A549 (cell line): ENCODE data around the gene ARID5A. TPM values are rescaled to one million over a fixed set of nuclear protein-coding genes. Genes with fewer than 3 reads are reported as not detected.

Experiments
- ATAC-seq, 2 experiments: fragments of 200-7000 bp in 1 of 2; fragments of >200 bp in 1 of 2; cut with Nextera tagmentation in 1 of 2; cut with Tn5 transposase in 1 of 2; 3 replicates each; pipeline versions ENCODE4 v1.8.0 to v1.9.1; 2018 to 2020; ENCODE audit warnings: mild to moderate bottlenecking in 1 of 2, moderate library complexity in 1 of 2
- CTCF ChIA-PET: fragments of 300-600 bp; sonication (Branson Sonifier 250); formaldehyde crosslinking; extraction: SDS; loops from one replicate; lab custom pipeline; 2021; ENCODE audit warnings: antibody characterized with exemption, inconsistent platforms; lab: Yijun Ruan, JAX
- POLR2A ChIA-PET: fragments of 350-600 bp; formaldehyde crosslinking; extraction: SDS; loops from one replicate; lab custom pipeline; 2021; ENCODE audit warnings: antibody characterized with exemption, inconsistent platforms; lab: Yijun Ruan, JAX
- DNase-seq, 2 experiments: peaks; one replicate each; pipeline versions ENCODE4 v3.0.0 to v3.0.0-alpha.2; 2011 to 2016; ENCODE audit warnings: low read depth in 1 of 2, low spot score in 1 of 2
- FAIRE-seq: peaks from 2 replicates; lab custom pipeline; 2011; peaks lifted over from hg19 to GRCh38; lab: Jason Lieb, UNC
- H3K27ac ChIP-seq, 2 experiments: fragments of >200 bp; sonication (Bioruptor Twin); formaldehyde crosslinking; 3 replicates each; pipeline ENCODE4 v1.5.1; 2016 to 2017
- H3K4me1 ChIP-seq: fragments of >200 bp; sonication (Bioruptor Twin); formaldehyde crosslinking; 3 replicates; pipeline ENCODE4 v1.6.1; 2016
- H3K4me2 ChIP-seq: fragments of >200 bp; sonication (Bioruptor Twin); formaldehyde crosslinking; 3 replicates; pipeline ENCODE4 v1.6.1; 2016
- H3K4me3 ChIP-seq: fragments of >200 bp; sonication (Bioruptor Twin); formaldehyde crosslinking; 3 replicates; pipeline ENCODE4 v1.5.1; 2016
- H3K9me3 ChIP-seq: fragments of >200 bp; sonication (Bioruptor Twin); formaldehyde crosslinking; 3 replicates; pipeline ENCODE4 v1.6.1; 2016
- ATOH8 ChIP-seq: fragments of 250-450 bp; sonication (Bioruptor Pico); IDR thresholded peaks from 2 replicates; pipeline ENCODE4 v1.5.0; 2020; ENCODE audit warnings: low read depth, mild to moderate bottlenecking, moderate library complexity
- E2F6 ChIP-seq: IDR thresholded peaks from 2 replicates; pipeline ENCODE4 v1.6.1; 2012; ENCODE audit warnings: low read depth, borderline replicate concordance
- EHF ChIP-seq: fragments of 250-450 bp; sonication (Bioruptor Pico); IDR thresholded peaks from 2 replicates; pipeline ENCODE4 v1.5.0; 2020; ENCODE audit warnings: mild to moderate bottlenecking
- EP300 ChIP-seq, 2 experiments: fragments of >200 bp; sonication (Bioruptor Twin); formaldehyde crosslinking; IDR thresholded peaks; 2 replicates in 1 of 2; 3 replicates in 1 of 2; pipeline ENCODE4 v1.6.1; 2016 to 2017
- FOSB ChIP-seq: fragments of 250-450 bp; sonication (Bioruptor Pico); IDR thresholded peaks from 2 replicates; pipeline ENCODE4 v1.5.0; 2020; ENCODE audit warnings: mild to moderate bottlenecking, moderate library complexity
- FOXS1 ChIP-seq: fragments of 250-450 bp; sonication (Bioruptor Pico); IDR thresholded peaks from 2 replicates; pipeline ENCODE4 v1.5.0; 2020; ENCODE audit warnings: mild to moderate bottlenecking, moderate library complexity
- GATA3 ChIP-seq: IDR thresholded peaks from 2 replicates; pipeline ENCODE4 v1.6.1; 2012; ENCODE audit warnings: borderline replicate concordance
- HES2 ChIP-seq: fragments of >200 bp; sonication (Bioruptor Twin); formaldehyde crosslinking; IDR thresholded peaks from 2 replicates; pipeline ENCODE4 v1.6.1; 2016
- HEYL ChIP-seq: fragments of 250-450 bp; sonication (Bioruptor Pico); IDR thresholded peaks from 2 replicates; pipeline ENCODE4 v1.8.0; 2021; ENCODE audit warnings: mild to moderate bottlenecking, moderate library complexity
- HOXA7 ChIP-seq: fragments of 250-450 bp; sonication (Bioruptor Pico); IDR thresholded peaks from 2 replicates; pipeline ENCODE4 v1.5.0; 2020; ENCODE audit warnings: mild to moderate bottlenecking, moderate library complexity
- HOXB5 ChIP-seq: fragments of 250-450 bp; sonication (Bioruptor Pico); IDR thresholded peaks from 2 replicates; pipeline ENCODE4 v1.5.0; 2020; ENCODE audit warnings: mild to moderate bottlenecking, moderate library complexity
- MAFK ChIP-seq: fragments of 450-650 bp; IDR thresholded peaks from 2 replicates; pipeline ENCODE4 v1.6.1; 2014; ENCODE audit not compliant: partially characterized antibody
- NPAS2 ChIP-seq: fragments of 250-450 bp; sonication (Bioruptor Pico); IDR thresholded peaks from 2 replicates; pipeline ENCODE4 v1.8.0; 2022; ENCODE audit warnings: mild to moderate bottlenecking, moderate library complexity, borderline replicate concordance
- PBX3 ChIP-seq: IDR thresholded peaks from 2 replicates; pipeline ENCODE4 v1.6.1; 2012
- POLR2AphosphoS2 ChIP-seq: conservative IDR thresholded peaks from 2 replicates; pipeline ENCODE4 v1.6.1; 2012; ENCODE audit warnings: low read length, improper control_type of control experiment, inconsistent platforms
- REST ChIP-seq: fragments of 200-600 bp; sonication (generic); IDR thresholded peaks from 2 replicates; pipeline ENCODE4 v1.6.1; 2016; ENCODE audit warnings: antibody characterized with exemption, mild to moderate bottlenecking, moderate library complexity
- RFX5 ChIP-seq: fragments of 450-650 bp; IDR thresholded peaks from 2 replicates; pipeline ENCODE4 v1.7.1; 2014; ENCODE audit warnings: antibody characterized with exemption, mild to moderate bottlenecking, moderate library complexity
- SREBF2 ChIP-seq: fragments of 450-650 bp; IDR thresholded peaks from 2 replicates; pipeline ENCODE4 v1.6.1; 2014; ENCODE audit warnings: mild to moderate bottlenecking, moderate library complexity
- TP53 ChIP-seq: fragments of 250-450 bp; sonication (Bioruptor Pico); IDR thresholded peaks from 2 replicates; pipeline ENCODE4 v1.5.0; 2021; ENCODE audit warnings: mild to moderate bottlenecking, moderate library complexity
- ZC3H11A ChIP-seq: fragments of 450-650 bp; IDR thresholded peaks from 2 replicates; pipeline ENCODE4 v1.6.1; 2014; ENCODE audit warnings: antibody characterized with exemption, mild to moderate bottlenecking
- WGBS: methylation state at CpG from one replicate; pipeline ENCODE4 v1.1.6; 2017; ENCODE audit errors: missing lambda C conversion rate; 5-methylcytosine and 5-hydroxymethylcytosine counted together
- polyA plus RNA-seq, 4 experiments: library from polyadenylated mRNA; depleted of rRNA in 3 of 4; stranded (reverse); fragments of >200 nt; fragmentation: RNase III in 1 of 4; extraction: RNeasy Plus Mini Kit Qiagen cat#74134 plus additional on column Dnase treatment in 1 of 4; gene quantifications; 2 replicates in 3 of 4; 3 replicates in 1 of 4; pipeline ENCODE4 v1.2.3, GENCODE V29; 2011 to 2017

ARID5A gene
- polyA plus RNA-seq, 2 of the 4 experiments (the other 2 are of a cell fraction): 1.2 to 4.4 TPM

GRCh38 chr2:96547731-96548171 is 11.2 kb downstream of the ARID5A start:
- H3K9me3 ChIP-seq: no peaks in the 10 kb centered on the region
- CTCF ChIA-PET: interaction anchor here (0.6 to 12.0 kb wide), 11 partner anchors 10 to 431 kb away, joined by 3 to 186 read pairs (median 3); partner anchors contain the start of gene CNNM4
- no peak for DNase-seq
- 90% methylated on average over 6 of the region's 6 CpGs for WGBS
- POLR2A ChIA-PET: no interaction called here
- H3K4me1 ChIP-seq: peaks cover 11% of the 10 kb centered on the region; the same call in 2 of the 3 replicates
- FAIRE-seq: no peak
- no peak for ATAC-seq
- TF ChIP-seq FOXS1 (CRISPR knock-in tag) (no peak), POLR2AphosphoS2 (no peak), EP300 (IDR thresholded peaks at IDR 0.05) (no peak), HEYL (CRISPR knock-in tag) (no peak)
- no peak overlapping the region for H3K27ac ChIP-seq
- H3K4me3 ChIP-seq: no peak overlapping the region
- no peak overlapping the region for H3K4me2 ChIP-seq

GRCh38 chr2:96548558-96549465 is 12.3 kb downstream of the ARID5A start:
- 87% methylated on average over 21 of the region's 24 CpGs for WGBS
- FAIRE-seq (no peak), ATAC-seq (no peak), DNase-seq (no peak)
- H3K4me1 ChIP-seq: peaks cover 11% of the 10 kb centered on the region; the same call in 2 of the 3 replicates
- POLR2A ChIA-PET: no interaction called here
- no peak overlapping the region for H3K4me3 ChIP-seq
- peak overlapping the region in 1 of 2 experiments; percentile 88; a peak in 2 of 6 replicates for H3K27ac ChIP-seq
- no peaks in the 10 kb centered on the region for H3K9me3 ChIP-seq
- TF ChIP-seq FOSB (CRISPR knock-in tag): no peak
- no peak for TF ChIP-seq RFX5
- TF ChIP-seq ZC3H11A: no peak
- TF ChIP-seq, all 56 proteins: peak for 0
- H3K4me2 ChIP-seq: no peak overlapping the region
- CTCF ChIA-PET: interaction anchor here (0.7 to 12.0 kb wide), 26 partner anchors 9 to 432 kb away, joined by 3 to 186 read pairs (median 7); partner anchors contain the start of genes CNNM4 and KANSL3

GRCh38 chr2:96549466-96549785 is 12.9 kb downstream of the ARID5A start:
- no peak for FAIRE-seq
- Histone ChIP-seq H3K27ac (peak overlapping the region in 1 of 2 experiments; percentile 88; a peak in 3 of 6 replicates), H3K4me3 (no peak overlapping the region), H3K4me1 (peaks cover 16% of the 10 kb centered on the region), H3K9me3 (no peaks in the 10 kb centered on the region), H3K4me2 (peak overlapping the region; percentile 64; the same call in 2 of the 3 replicates)
- no peak for TF ChIP-seq REST
- TF ChIP-seq ATOH8: no peak
- TF ChIP-seq SREBF2: no peak
- TF ChIP-seq HEYL (CRISPR knock-in tag): no peak
- no peak for TF ChIP-seq E2F6
- no peak for TF ChIP-seq NPAS2
- TF ChIP-seq GATA3: no peak
- no peak for TF ChIP-seq HOXB5 (CRISPR knock-in tag)
- TF ChIP-seq HOXA7: no peak
- no peak for TF ChIP-seq HES2
- no peak for TF ChIP-seq EHF (CRISPR knock-in tag)
- TF ChIP-seq ZC3H11A: no peak
- no peak for TF ChIP-seq MAFK
- no peak for TF ChIP-seq PBX3
- no peak for TF ChIP-seq TP53
- ChIA-PET CTCF (interaction anchor here (0.8 to 12.0 kb wide), 60 partner anchors 10 to 563 kb away, joined by 3 to 186 read pairs (median 6); partner anchors contain the start of genes ANKRD36, ANKRD39, CNNM3 and CNNM4), POLR2A (interaction anchor here (1.2 kb wide), 1 partner anchor 89 kb away, joined by 7 read pairs; the partner anchor contains the start of gene KANSL3)
- DNase-seq: no peak
- WGBS: 78% methylated on average over 4 of the region's 4 CpGs
- peak in 1 of 2 experiments; percentile 5; a peak in 3 of 6 replicates for ATAC-seq
